H9 (cell line): ENCODE data around the gene GARRE1. TPM values are rescaled to one million over a fixed set of nuclear protein-coding genes. Genes with fewer than 3 reads are reported as not detected.

Experiments used
- DNase-seq: peaks from one replicate; pipeline ENCODE4 v3.0.0-alpha.2; 2017
- H2AFZ ChIP-seq: one replicate; pipeline ENCODE4 v1.6.1; 2013; ENCODE audit warnings: mild to moderate bottlenecking, low read length, control low read depth, moderate library complexity
- H2AK5ac ChIP-seq: 2 replicates; pipeline ENCODE4 v1.6.1; 2013; ENCODE audit warnings: low read length, control low read depth, mixed read lengths; ENCODE audit not compliant: insufficient read length
- H2BK120ac ChIP-seq: one replicate; pipeline ENCODE4 v1.6.1; 2013; ENCODE audit warnings: low read depth, mild to moderate bottlenecking, low read length, control low read depth, inconsistent platforms; ENCODE audit not compliant: poor library complexity, severe bottlenecking
- H2BK12ac ChIP-seq: 2 replicates; pipeline ENCODE4 v1.6.1; 2013; ENCODE audit warnings: low read length, control low read depth, mixed read lengths, low read depth; ENCODE audit not compliant: insufficient read length
- H2BK15ac ChIP-seq: 2 replicates; pipeline ENCODE4 v1.6.1; 2013; ENCODE audit warnings: low read depth, low read length, control low read depth
- H2BK20ac ChIP-seq: one replicate; pipeline ENCODE4 v1.6.1; 2013; ENCODE audit warnings: low read depth, mild to moderate bottlenecking, low read length, control low read depth, inconsistent platforms; ENCODE audit not compliant: poor library complexity, severe bottlenecking
- H2BK5ac ChIP-seq: 2 replicates; pipeline ENCODE4 v1.6.1; 2013; ENCODE audit warnings: low read length, control low read depth, mixed read lengths; ENCODE audit not compliant: insufficient read length
- H3K14ac ChIP-seq: 2 replicates; pipeline ENCODE4 v1.6.1; 2013; ENCODE audit warnings: low read length, control low read depth; ENCODE audit not compliant: insufficient read depth
- H3K18ac ChIP-seq: 2 replicates; pipeline ENCODE4 v1.6.1; 2013; ENCODE audit warnings: low read depth, mild to moderate bottlenecking, mixed read lengths, low read length, control low read depth; ENCODE audit not compliant: insufficient read length
- H3K23ac ChIP-seq: 2 replicates; pipeline ENCODE4 v1.6.1; 2013; ENCODE audit warnings: low read length, control low read depth, mixed read lengths, low read depth; ENCODE audit not compliant: insufficient read length
- H3K23me2 ChIP-seq: 2 replicates; pipeline ENCODE4 v1.6.1; 2013; ENCODE audit warnings: low read depth, mild to moderate bottlenecking, mixed read lengths, low read length, control low read depth; ENCODE audit not compliant: insufficient read length, poor library complexity, severe bottlenecking
- H3K27ac ChIP-seq: 2 replicates; pipeline ENCODE4 v1.5.1; 2013; ENCODE audit warnings: low read length, control low read depth, mixed read lengths, low read depth; ENCODE audit not compliant: insufficient read length
- H3K27me3 ChIP-seq: 2 replicates; pipeline ENCODE4 v1.6.1; 2013; ENCODE audit warnings: low read length, control low read depth, inconsistent platforms; ENCODE audit not compliant: insufficient read depth
- H3K4ac ChIP-seq: 2 replicates; pipeline ENCODE4 v1.6.1; 2013; ENCODE audit warnings: low read depth, mild to moderate bottlenecking, control low read depth, inconsistent platforms, low read length, moderate library complexity
- H3K4me1 ChIP-seq: 2 replicates; pipeline ENCODE4 v1.6.1; 2013; ENCODE audit warnings: low read length, control low read depth, inconsistent platforms; ENCODE audit not compliant: insufficient read depth
- H3K4me2 ChIP-seq: 2 replicates; pipeline ENCODE4 v1.6.1; 2013; ENCODE audit warnings: low read length, control low read depth, mixed read lengths; ENCODE audit not compliant: insufficient read length, insufficient read depth
- H3K56ac ChIP-seq: 2 replicates; pipeline ENCODE4 v1.6.1; 2013; ENCODE audit warnings: low read depth, mild to moderate bottlenecking, mixed read lengths, low read length, control low read depth; ENCODE audit not compliant: insufficient read length
- H3K79me1 ChIP-seq: 2 replicates; pipeline ENCODE4 v1.6.1; 2013; ENCODE audit warnings: low read depth, mild to moderate bottlenecking, moderate library complexity, low read length, control low read depth, inconsistent platforms; ENCODE audit not compliant: insufficient read depth, poor library complexity, severe bottlenecking
- H3K79me2 ChIP-seq: 2 replicates; pipeline ENCODE4 v1.6.1; 2013; ENCODE audit warnings: low read length, control low read depth, inconsistent platforms; ENCODE audit not compliant: insufficient read depth
- H3K9ac ChIP-seq: 2 replicates; pipeline ENCODE4 v1.6.1; 2013; ENCODE audit warnings: low read length, control low read depth, mixed read lengths; ENCODE audit not compliant: insufficient read length; ENCODE audit errors: extremely low read depth
- H3K9me3 ChIP-seq: one replicate; pipeline ENCODE4 v1.6.1; 2013; ENCODE audit warnings: low read depth, low read length, inconsistent platforms; ENCODE audit not compliant: control insufficient read depth
- H3T11ph ChIP-seq: one replicate; pipeline ENCODE4 v1.6.1; 2013; ENCODE audit warnings: mild to moderate bottlenecking, low read length, control low read depth, inconsistent platforms
- H4K20me1 ChIP-seq: one replicate; pipeline ENCODE4 v1.6.1; 2013; ENCODE audit not compliant: control insufficient read depth, insufficient read length, insufficient read depth
- H4K5ac ChIP-seq: 2 replicates; pipeline ENCODE4 v1.6.1; 2013; ENCODE audit warnings: low read depth, mild to moderate bottlenecking, mixed read lengths, low read length, control low read depth; ENCODE audit not compliant: insufficient read length
- H4K8ac ChIP-seq: replicated peaks from 2 replicates; pipeline ENCODE4 v1.6.1; 2013; ENCODE audit warnings: low read length, control low read depth, mixed read lengths, low read depth; ENCODE audit not compliant: insufficient read length
- H4K91ac ChIP-seq: 2 replicates; pipeline ENCODE4 v1.6.1; 2013; ENCODE audit warnings: low read depth, mild to moderate bottlenecking, moderate library complexity, mixed read lengths, low read length, control low read depth; ENCODE audit not compliant: insufficient read length
- H3K27ac Mint-ChIP-seq, 3 experiments: 2 replicates in 2 of 3; 3 replicates in 1 of 3; pipeline ENCODE4 v1.8.0; 2020 to 2021; ENCODE audit warnings: mixed read lengths in 3 of 3, mild to moderate bottlenecking in 1 of 3, moderate library complexity in 1 of 3
- H3K27me3 Mint-ChIP-seq: 2 replicates; pipeline ENCODE4 v1.8.0; 2021; ENCODE audit warnings: low read depth, mild to moderate bottlenecking, moderate library complexity, mixed read lengths
- H3K36me3 Mint-ChIP-seq, 3 experiments: 2 replicates in 2 of 3; 3 replicates in 1 of 3; pipeline ENCODE4 v1.8.0; 2020 to 2021; ENCODE audit warnings: low read depth in 3 of 3, mixed read lengths in 3 of 3; ENCODE audit not compliant: insufficient read depth in 1 of 3
- H3K4me1 Mint-ChIP-seq, 2 experiments: 2 replicates each; pipeline ENCODE4 v1.8.0; 2020; ENCODE audit warnings: mixed read lengths in 2 of 2
- H3K4me3 Mint-ChIP-seq, 2 experiments: 2 replicates in 1 of 2; 3 replicates in 1 of 2; pipeline ENCODE4 v1.8.0; 2020 to 2021; ENCODE audit warnings: mild to moderate bottlenecking in 2 of 2, mixed read lengths in 2 of 2, moderate library complexity in 1 of 2
- H3K9me3 Mint-ChIP-seq, 2 experiments: 2 replicates in 1 of 2; 3 replicates in 1 of 2; pipeline ENCODE4 v1.8.0; 2020; ENCODE audit warnings: mild to moderate bottlenecking in 2 of 2, mixed read lengths in 2 of 2, moderate library complexity in 1 of 2
- CTCF ChIP-seq: fragments of 200-600 bp; sonication (generic); conservative IDR thresholded peaks from 3 replicates; pipeline ENCODE4 v1.8.0; 2021; ENCODE audit warnings: antibody characterized with exemption, mild to moderate bottlenecking
- WGBS: extraction: QIAGEN DNeasy Blood & Tissue Kit; methylation state at CpG from one replicate; pipeline ENCODE4 v1.1.7; 2013; ENCODE audit warnings: missing lambda C conversion rate, low lambda C conversion rate, mixed read lengths; ENCODE audit not compliant: insufficient read length; ENCODE audit errors: extremely low coverage; 5-methylcytosine and 5-hydroxymethylcytosine counted together
- total RNA-seq: library from RNA; stranded (reverse); gene quantifications from 2 replicates; pipeline ENCODE4 v1.2.1, GENCODE V29; 2021

The GARRE1 gene
- total RNA-seq, 1 experiment from 2014 or later, result 24.1 TPM

- Histone ChIP-seq H4K8ac (no peak overlapping the region), H3K56ac (no peak overlapping the region), H3K79me2 (no peaks in the 10 kb centered on the region), H3K4me2 (no peak overlapping the region), H4K20me1 (no peaks in the 10 kb centered on the region), H4K5ac (no peak overlapping the region), H3K4me1 (no peaks in the 10 kb centered on the region), H3K18ac (no peak overlapping the region), H3K9ac (no peak overlapping the region), H2BK12ac (no peak overlapping the region), H2BK20ac (no peak overlapping the region), H2BK15ac (no peak overlapping the region), H3K79me1 (no peaks in the 10 kb centered on the region), H2AK5ac (no peak overlapping the region), H3K23me2 (no peaks in the 10 kb centered on the region), H2AFZ (no peak overlapping the region), H2BK120ac (no peak overlapping the region), H4K91ac (no peak overlapping the region), H3K4ac (no peak overlapping the region), H3T11ph (no peak overlapping the region), H3K27me3 (no peaks in the 10 kb centered on the region), H2BK5ac (no peak overlapping the region), H3K23ac (no peak overlapping the region), H3K14ac (no peak overlapping the region), H3K9me3 (no peaks in the 10 kb centered on the region), H3K27ac (no peak overlapping the region)
- no CpG with 5 or more reads among the region's 3 CpGs for WGBS
- H3K27ac Mint-ChIP-seq, result no peak overlapping the region
- H3K9me3 Mint-ChIP-seq, result no peaks in the 10 kb centered on the region
- DNase-seq, result no peak
- H3K4me3 Mint-ChIP-seq, result no peak overlapping the region
- TF ChIP-seq CTCF, result no peak
- peaks cover 5 to 6% of the 10 kb centered on the region in 2 experiments for H3K4me1 Mint-ChIP-seq
- H3K27me3 Mint-ChIP-seq, result no peaks in the 10 kb centered on the region
- no peaks in the 10 kb centered on the region; a peak in 1 of 7 replicates for H3K36me3 Mint-ChIP-seq
Observed at GRCh38 chr19:34287662-34288140, 33.3 kb downstream of the GARRE1 start.
